T-helper 2 cell treated with Interferon-gamma antibody and Interleukin-4, amounts not matched to agents 100 ng/mL and 5 ng/mL, for 36 hours (primary cell): ENCODE data around the gene SEMA5B. TPM values are rescaled to one million over a fixed set of nuclear protein-coding genes. Genes with fewer than 3 reads are reported as not detected.

ENCODE experiments used
- total RNA-seq: library from RNA; stranded (reverse); gene quantifications from 2 replicates; pipeline ENCODE4 v1.2.3, GENCODE V29; 2022

SEMA5B gene
- total RNA-seq, 1 donor from 2014 or later: not detected

Other genes with a start within 250 kb of the SEMA5B start
- gene HSPBAP1, start 233.9 kb downstream of the SEMA5B start, total RNA-seq: 7.8 and 8.2 TPM in 2 replicates
- 2.0 and 2.2 TPM in 2 replicates for gene SLC49A4, start 232.7 kb downstream of the SEMA5B start, total RNA-seq
- 19.3 and 24.0 TPM in 2 replicates for gene PDIA5, start 39.3 kb upstream of the SEMA5B start, total RNA-seq
- 14.9 and 18.0 TPM in 2 replicates for gene SEC22A, start 174.2 kb upstream of the SEMA5B start, total RNA-seq